GM19468 (cell line): Measurements from ENCODE around the gene IL21R.

Experiments
- ATAC-seq: cut with Tn5 transposase; IDR thresholded peaks from one replicate; pipeline ENCODE4 v1.9.1; 2021; ENCODE audit warnings: mild to moderate bottlenecking, moderate library complexity, moderate number of reproducible peaks; ENCODE audit not compliant: unreplicated experiment; ENCODE audit errors: extremely low read depth

IL21R gene

DNA sequence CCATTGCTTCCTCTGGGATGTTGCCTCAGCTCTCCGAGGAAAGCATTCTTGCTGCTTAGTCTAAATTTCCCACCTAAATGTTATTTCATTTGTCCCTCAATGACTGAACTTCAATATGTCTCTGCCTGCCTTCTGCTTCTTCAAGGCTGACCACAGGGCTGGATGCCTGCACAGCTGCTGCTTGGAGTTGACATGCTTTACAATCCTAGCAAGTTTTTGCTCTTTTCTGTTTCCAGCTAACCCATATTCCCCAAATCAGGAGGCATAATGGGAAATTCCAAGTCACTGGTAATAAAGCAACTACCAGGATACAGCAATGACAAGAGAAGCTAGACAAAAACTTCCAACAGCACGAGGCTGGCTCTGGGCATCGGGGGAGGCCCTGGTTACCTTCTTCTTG lies 98.8 kb downstream of the IL21R start:
- no peak for ATAC-seq
